Caco-2 (cell line): Measurements from ENCODE around the gene PGLYRP3. TPM values are rescaled to one million over a fixed set of nuclear protein-coding genes. Genes with fewer than 3 reads are reported as not detected.

Experiments
- BruUV-seq: library from RNA; stranded (reverse); fragments of 400-500 nt; replicated peaks from 2 replicates; lab custom pipeline; 2021; lab: Mats Ljungman, UMichigan
- CTCF ChIA-PET: fragments of 300-600 bp; sonication (Branson Sonifier 250); formaldehyde crosslinking; loops from one replicate; lab custom pipeline; 2022; ENCODE audit warnings: antibody characterized with exemption; lab: Charles Lee
- POLR2A ChIA-PET: fragments of 300-600 bp; sonication (Branson Sonifier 250); formaldehyde crosslinking; loops from one replicate; lab custom pipeline; 2022; ENCODE audit warnings: antibody characterized with exemption; lab: Charles Lee
- DNase-seq, 2 experiments: peaks; one replicate each; pipeline versions ENCODE4 v3.0.0 to v3.0.0-alpha.2; 2020 to 2022
- H3K27me3 ChIP-seq: replicated peaks from 2 replicates; pipeline ENCODE4 v1.6.0; 2011; ENCODE audit warnings: low read length; ENCODE audit not compliant: control insufficient read depth, insufficient read depth
- H3K36me3 ChIP-seq: 2 replicates; pipeline ENCODE4 v1.5.1; 2011; ENCODE audit warnings: low read length; ENCODE audit not compliant: control insufficient read depth, insufficient read depth
- H3K4me1 ChIP-seq: fragments of 250-450 bp; sonication (Bioruptor Pico); 2 replicates; pipeline ENCODE4 v1.5.1; 2020; ENCODE audit warnings: mild to moderate bottlenecking
- H3K4me3 ChIP-seq: 2 replicates; pipeline ENCODE4 v1.5.1; 2011; ENCODE audit warnings: low read depth, mild to moderate bottlenecking, control low read depth, low read length
- H3K9me3 ChIP-seq: fragments of 250-450 bp; sonication (Bioruptor Pico); 2 replicates; pipeline ENCODE4 v1.5.1; 2020; ENCODE audit warnings: mild to moderate bottlenecking, moderate library complexity
- H3K27ac Mint-ChIP-seq: one replicate; pipeline ENCODE4 v1.8.0; 2022; ENCODE audit warnings: mixed read lengths; ENCODE audit not compliant: unreplicated experiment
- H3K27me3 Mint-ChIP-seq: one replicate; pipeline ENCODE4 v1.8.0; 2022; ENCODE audit warnings: mixed read lengths; ENCODE audit not compliant: insufficient read depth, unreplicated experiment
- H3K36me3 Mint-ChIP-seq: one replicate; pipeline ENCODE4 v1.8.0; 2022; ENCODE audit warnings: mild to moderate bottlenecking, mixed read lengths; ENCODE audit not compliant: insufficient read depth, unreplicated experiment
- H3K4me1 Mint-ChIP-seq: one replicate; pipeline ENCODE4 v1.8.0; 2022; ENCODE audit warnings: low read depth, mixed read lengths; ENCODE audit not compliant: unreplicated experiment
- H3K4me3 Mint-ChIP-seq: one replicate; pipeline ENCODE4 v1.8.0; 2022; ENCODE audit warnings: mild to moderate bottlenecking, moderate library complexity, mixed read lengths; ENCODE audit not compliant: unreplicated experiment
- H3K9me3 Mint-ChIP-seq: one replicate; pipeline ENCODE4 v1.8.0; 2022; ENCODE audit warnings: mixed read lengths; ENCODE audit not compliant: unreplicated experiment
- CTCF ChIP-seq, 2 experiments: fragments of 200-600 bp in 1 of 2; IDR thresholded peaks; 1 replicate in 1 of 2; 2 replicates in 1 of 2; pipeline versions ENCODE4 v1.5.1 to v1.8.0; 2011 to 2022; ENCODE audit warnings: antibody characterized with exemption in 1 of 2, control low read depth in 1 of 2, inconsistent platforms in 1 of 2, low read depth in 1 of 2, low read length in 1 of 2, mild to moderate bottlenecking in 1 of 2, moderate library complexity in 1 of 2; ENCODE audit not compliant: insufficient read depth in 1 of 2, severe bottlenecking in 1 of 2, unreplicated experiment in 1 of 2
- intact Hi-C: fragments of 100-400 bp; cut with micrococcal nuclease; formaldehyde crosslinking; loops from one replicate; pipeline ENCODE4 v1.10.0; 2022; ENCODE audit not compliant: unreplicated experiment
- total RNA-seq: library from RNA; stranded (reverse); gene quantifications from 2 replicates; pipeline ENCODE4 v1.2.3, GENCODE V29; 2022

Gene PGLYRP3
- total RNA-seq, 1 experiment from 2014 or later, result not detected

- BruUV-seq, result no TSS peak
- peaks cover 14% of the 10 kb centered on the region for H3K9me3 Mint-ChIP-seq
- no peak for TF ChIP-seq CTCF (IDR thresholded peaks at IDR 0.05; ENCODE audit: insufficient read depth in 1 of 2, low read depth in 1 of 2, low read length in 1 of 2, severe bottlenecking in 1 of 2, unreplicated experiment in 1 of 2)
- no peaks in the 10 kb centered on the region for H3K36me3 Mint-ChIP-seq
- no peaks in the 10 kb centered on the region for H3K9me3 ChIP-seq
- no peaks in the 10 kb centered on the region for H3K27me3 ChIP-seq
- intact Hi-C loops, result no loop called here
- ChIA-PET CTCF (interaction anchor here (1.2 kb wide), 1 partner anchor 11 kb away, joined by 3 read pairs; the partner anchor contains the start of gene PGLYRP4), POLR2A (no interaction called here)
- peaks cover 24% of the 10 kb centered on the region for H3K4me1 ChIP-seq
- DNase-seq, result peak; percentile 52 to 62
- H3K27me3 Mint-ChIP-seq, result peaks cover 5% of the 10 kb centered on the region
- no peaks in the 10 kb centered on the region for H3K36me3 ChIP-seq
- H3K4me3 ChIP-seq, result no peak overlapping the region
- H3K4me1 Mint-ChIP-seq, result peaks cover 26% of the 10 kb centered on the region
- H3K27ac Mint-ChIP-seq, result peak overlapping the region; percentile 9
- H3K4me3 Mint-ChIP-seq, result peak overlapping the region; percentile 1
Observed at GRCh38 chr1:153337980-153338853, 25.5 kb upstream of the PGLYRP3 start.

DNA sequence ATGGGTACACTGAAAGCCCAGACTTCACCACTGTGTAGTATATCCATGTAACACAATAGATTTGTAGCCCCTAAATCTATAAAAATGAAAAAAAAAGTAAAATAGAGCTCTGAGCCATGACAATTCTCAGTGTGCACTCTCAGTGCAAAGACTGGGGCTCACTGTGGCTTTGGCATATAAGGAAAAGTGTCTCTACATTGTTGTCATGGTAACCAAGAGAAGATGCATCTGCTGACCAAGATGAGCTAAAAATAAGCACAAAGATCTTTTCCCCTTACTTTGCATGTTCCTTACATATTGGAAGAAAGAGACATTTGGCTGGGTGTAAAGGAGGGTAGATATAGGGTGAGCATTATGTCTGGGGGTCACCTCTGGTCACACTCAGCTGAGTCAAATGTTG, 23.9 kb upstream of the PGLYRP3 start:
- peaks cover 11% of the 10 kb centered on the region for H3K27me3 Mint-ChIP-seq
- H3K36me3 Mint-ChIP-seq, result no peaks in the 10 kb centered on the region

GRCh38 chr1:153333902-153334301, 21.1 kb upstream of the PGLYRP3 start:
- Histone ChIP-seq H3K4me3 (no peak overlapping the region), H3K27me3 (no peaks in the 10 kb centered on the region), H3K4me1 (peaks cover 14% of the 10 kb centered on the region), H3K9me3 (no peaks in the 10 kb centered on the region), H3K36me3 (no peaks in the 10 kb centered on the region)
- CTCF ChIA-PET, result no interaction called here
- BruUV-seq, result no TSS peak
- intact Hi-C loops, result no loop called here
- POLR2A ChIA-PET, result no interaction called here
- H3K4me1 Mint-ChIP-seq, result peaks cover 15% of the 10 kb centered on the region
- peaks cover 19% of the 10 kb centered on the region for H3K27me3 Mint-ChIP-seq
- no peak overlapping the region for H3K4me3 Mint-ChIP-seq
- DNase-seq, result no peak
- no peak overlapping the region for H3K27ac Mint-ChIP-seq
- H3K9me3 Mint-ChIP-seq, result peaks cover 14% of the 10 kb centered on the region
- no peak for TF ChIP-seq CTCF (IDR thresholded peaks at IDR 0.05; ENCODE audit: insufficient read depth in 1 of 2, low read depth in 1 of 2, low read length in 1 of 2, severe bottlenecking in 1 of 2, unreplicated experiment in 1 of 2)
- no peaks in the 10 kb centered on the region for H3K36me3 Mint-ChIP-seq

More for the DNA sequence above, 23.9 kb upstream of the PGLYRP3 start:
- ChIA-PET POLR2A (no interaction called here), CTCF (no interaction called here)
- Histone ChIP-seq H3K27me3 (no peaks in the 10 kb centered on the region), H3K9me3 (no peaks in the 10 kb centered on the region), H3K36me3 (no peaks in the 10 kb centered on the region), H3K4me3 (no peak overlapping the region), H3K4me1 (peaks cover 14% of the 10 kb centered on the region)
- no peak for TF ChIP-seq CTCF (IDR thresholded peaks at IDR 0.05; ENCODE audit: insufficient read depth in 1 of 2, low read depth in 1 of 2, low read length in 1 of 2, severe bottlenecking in 1 of 2, unreplicated experiment in 1 of 2)
- BruUV-seq, result no TSS peak
- peaks cover 16% of the 10 kb centered on the region for H3K4me1 Mint-ChIP-seq
- no peak overlapping the region for H3K4me3 Mint-ChIP-seq
- no peak overlapping the region for H3K27ac Mint-ChIP-seq
- peaks cover 14% of the 10 kb centered on the region for H3K9me3 Mint-ChIP-seq
- intact Hi-C loops, result no loop called here
- DNase-seq, result no peak
